Colonic mucosa (tissue), 4 donors: ENCODE measurements around the gene CERS3. TPM values are rescaled to one million over a fixed set of nuclear protein-coding genes. Genes with fewer than 3 reads are reported as not detected.

Experiments used
- DNase-seq: peaks from one replicate; pipeline ENCODE4 v3.0.0-alpha.2; 2020
- H3K27ac ChIP-seq: fragments of 200-600 bp; one replicate; pipeline ENCODE4 v1.8.0; 2021
- H3K27me3 ChIP-seq: fragments of 200-600 bp; one replicate; pipeline ENCODE4 v1.8.0; 2021
- H3K36me3 ChIP-seq: fragments of 200-600 bp; one replicate; pipeline ENCODE4 v1.8.0; 2021
- H3K4me1 ChIP-seq: fragments of 200-600 bp; one replicate; pipeline ENCODE4 v1.8.0; 2021; ENCODE audit warnings: mild to moderate bottlenecking
- H3K4me3 ChIP-seq: fragments of 200-600 bp; one replicate; pipeline ENCODE4 v1.8.0; 2021
- H3K9ac ChIP-seq, 2 donors: one replicate each; pipeline ENCODE4 v1.7.0; 2013; ENCODE audit warnings: control low read depth in 2 of 2, low read depth in 2 of 2, low read length in 2 of 2
- H3K9me3 ChIP-seq: fragments of 200-600 bp; one replicate; pipeline ENCODE4 v1.8.0; 2021
- CTCF ChIP-seq: fragments of 200-600 bp; IDR thresholded peaks from one replicate; pipeline ENCODE4 v1.8.0; 2022; ENCODE audit warnings: antibody characterized with exemption, mild to moderate bottlenecking
- intact Hi-C: fragments of 100-400 bp; cut with DNase I; formaldehyde crosslinking; loops from one replicate; pipeline ENCODE4 v1.14.1; 2022
- total RNA-seq, 2 donors: library from RNA; stranded (reverse); fragmentation: NEBNext Ultra II Directional in 1 of 2; extraction: Animal tissue kit (Norgen Biotek cat#: 25700) in 1 of 2; gene quantifications; one replicate each; pipeline ENCODE4 v1.2.1, GENCODE V29; 2021
- donor health status: healthy.
- donor health status: DM: no; HTN: no; CAD: no.
- donor health status: DM: no; HTN: no; CAD: no.

The CERS3 gene
- total RNA-seq, 2 donors from 2014 or later = 0.12 TPM; not detected in 1

- no peak for DNase-seq
- H3K27ac ChIP-seq = no peak overlapping the region
- no peak for TF ChIP-seq CTCF
- no peaks in the 10 kb centered on the region for H3K27me3 ChIP-seq
- H3K4me1 ChIP-seq = no peaks in the 10 kb centered on the region
- no peak overlapping the region for H3K4me3 ChIP-seq
- H3K9me3 ChIP-seq = no peaks in the 10 kb centered on the region
- H3K36me3 ChIP-seq = no peaks in the 10 kb centered on the region
- H3K9ac ChIP-seq = no peak overlapping the region
- intact Hi-C loops = no loop called here
Observed at GRCh38 chr15:100515758-100516157, 13.0 kb downstream of the CERS3 start.

GRCh38 chr15:100508641-100509300, 20.0 kb downstream of the CERS3 start:
- Histone ChIP-seq H3K27ac (no peak overlapping the region), H3K4me3 (no peak overlapping the region), H3K9ac (no peak overlapping the region), H3K9me3 (no peaks in the 10 kb centered on the region), H3K4me1 (no peaks in the 10 kb centered on the region), H3K27me3 (no peaks in the 10 kb centered on the region), H3K36me3 (no peaks in the 10 kb centered on the region)
- no peak for TF ChIP-seq CTCF
- intact Hi-C loops = no loop called here
- no peak for DNase-seq

GRCh38 chr15:100502651-100503050, 26.1 kb downstream of the CERS3 start:
- no peak for DNase-seq
- Histone ChIP-seq H3K27me3 (no peaks in the 10 kb centered on the region), H3K4me3 (no peak overlapping the region), H3K9me3 (no peaks in the 10 kb centered on the region), H3K36me3 (no peaks in the 10 kb centered on the region), H3K27ac (no peak overlapping the region), H3K9ac (no peak overlapping the region), H3K4me1 (no peaks in the 10 kb centered on the region)
- TF ChIP-seq CTCF = no peak
- intact Hi-C loops = no loop called here

GRCh38 chr15:100501117-100501516, 27.6 kb downstream of the CERS3 start:
- Histone ChIP-seq H3K9me3 (no peaks in the 10 kb centered on the region), H3K9ac (no peak overlapping the region), H3K4me3 (no peak overlapping the region), H3K4me1 (no peaks in the 10 kb centered on the region), H3K27me3 (no peaks in the 10 kb centered on the region), H3K27ac (no peak overlapping the region), H3K36me3 (no peaks in the 10 kb centered on the region)
- no peak for DNase-seq
- intact Hi-C loops = no loop called here
- TF ChIP-seq CTCF = no peak

GRCh38 chr15:100500226-100500990, 28.3 kb downstream of the CERS3 start:
- TF ChIP-seq CTCF = no peak
- Histone ChIP-seq H3K27ac (no peak overlapping the region), H3K9ac (no peak overlapping the region), H3K36me3 (no peaks in the 10 kb centered on the region), H3K4me1 (no peaks in the 10 kb centered on the region), H3K9me3 (no peaks in the 10 kb centered on the region), H3K4me3 (no peak overlapping the region), H3K27me3 (no peaks in the 10 kb centered on the region)
- DNase-seq = no peak
- intact Hi-C loops = no loop called here
